CD4-positive, alpha-beta T cell treated with Interleukin-15 for 1 hour (primary cell): ENCODE measurements around the gene TUBA4A.
A peak's percentile ranks its signal among the peaks of the same experiment; 100 is the strongest.

Experiments
- DNase-seq: peaks from one replicate; pipeline ENCODE4 v3.0.0-alpha.2; 2020

TUBA4A gene

GRCh38 chr2:219286436-219287115 is 32.9 kb upstream of the TUBA4A start:
- DNase-seq, result no peak

- no peak for DNase-seq
Measured at GRCh38 chr2:219285894-219286425, 32.2 kb upstream of the TUBA4A start.

- no peak for DNase-seq
Measured at GRCh38 chr2:219285373-219285735, 31.6 kb upstream of the TUBA4A start.

GRCh38 chr2:219284501-219285372 is 31.0 kb upstream of the TUBA4A start:
- DNase-seq, result no peak

- no peak for DNase-seq
Measured at GRCh38 chr2:219282943-219283581, 29.3 kb upstream of the TUBA4A start.

- no peak for DNase-seq
Measured at GRCh38 chr2:219282375-219282774, 28.7 kb upstream of the TUBA4A start.

- no peak for DNase-seq
Measured at GRCh38 chr2:219281588-219281987, 27.9 kb upstream of the TUBA4A start.

- no peak for DNase-seq
Measured at GRCh38 chr2:219280651-219281050, 26.9 kb upstream of the TUBA4A start.

- DNase-seq, result no peak
Measured at GRCh38 chr2:219279916-219280516, 26.3 kb upstream of the TUBA4A start.

- peak; percentile 100 for DNase-seq
Measured at GRCh38 chr2:219279151-219279915, 25.6 kb upstream of the TUBA4A start, which contains the start of gene DNAJB2. DNAJB2 (plus strand) TSS chr2:219279366; CDS start chr2:219279834, 468 bp downstream.

GRCh38 chr2:219278655-219279150 is 25.0 kb upstream of the TUBA4A start:
- DNase-seq, result no peak

GRCh38 chr2:219277703-219278654 is 24.3 kb upstream of the TUBA4A start:
- DNase-seq, result peak; percentile 74

GRCh38 chr2:219274361-219274921 is 20.7 kb upstream of the TUBA4A start:
- DNase-seq, result no peak

GRCh38 chr2:219273937-219274336 is 20.2 kb upstream of the TUBA4A start:
- no peak for DNase-seq

GRCh38 chr2:219272995-219273394 is 19.3 kb upstream of the TUBA4A start:
- DNase-seq, result no peak

- DNase-seq, result no peak
Measured at GRCh38 chr2:219272356-219272755, 18.6 kb upstream of the TUBA4A start.

- DNase-seq, result no peak
Measured at GRCh38 chr2:219271021-219271420, 17.3 kb upstream of the TUBA4A start.

- DNase-seq, result no peak
Measured at GRCh38 chr2:219270055-219270372, 16.3 kb upstream of the TUBA4A start.

GRCh38 chr2:219269362-219270054 is 15.8 kb upstream of the TUBA4A start:
- DNase-seq, result no peak

GRCh38 chr2:219268294-219268693 is 14.6 kb upstream of the TUBA4A start:
- no peak for DNase-seq
